Mesenchymal stem cell (in vitro differentiated cells and primary cell): ENCODE results near the gene HLCS.

Experiments
- DNase-seq: peaks from one replicate; pipeline ENCODE4 v3.0.0-alpha.2; 2013
- H2AFZ ChIP-seq: one replicate; pipeline ENCODE4 v1.6.1; 2013; ENCODE audit warnings: low read depth, mild to moderate bottlenecking, control low read depth, inconsistent platforms, low read length, moderate library complexity
- H2AK5ac ChIP-seq: 2 replicates; pipeline ENCODE4 v1.6.1; 2013; ENCODE audit warnings: low read length, moderate library complexity, mild to moderate bottlenecking, inconsistent platforms; ENCODE audit not compliant: severe bottlenecking
- H2BK120ac ChIP-seq: one replicate; pipeline ENCODE4 v1.6.1; 2013; ENCODE audit warnings: low read depth, mild to moderate bottlenecking, inconsistent platforms, low read length, moderate library complexity
- H2BK12ac ChIP-seq, 2 experiments: one replicate each; pipeline ENCODE4 v1.6.1; 2013; ENCODE audit warnings: inconsistent platforms in 2 of 2, low read length in 2 of 2, mild to moderate bottlenecking in 2 of 2, moderate library complexity in 2 of 2, control low read depth in 1 of 2
- H2BK15ac ChIP-seq: one replicate; pipeline ENCODE4 v1.6.1; 2013; ENCODE audit warnings: mild to moderate bottlenecking, low read depth, inconsistent platforms; ENCODE audit not compliant: poor library complexity, severe bottlenecking
- H2BK5ac ChIP-seq: 2 replicates; pipeline ENCODE4 v1.6.1; 2013; ENCODE audit warnings: low read depth, mild to moderate bottlenecking, low read length, control low read depth, inconsistent platforms; ENCODE audit not compliant: poor library complexity, severe bottlenecking
- H3K14ac ChIP-seq, 2 experiments: one replicate each; pipeline ENCODE4 v1.6.1; 2013; ENCODE audit warnings: inconsistent platforms in 2 of 2, low read length in 2 of 2, control low read depth in 1 of 2, mild to moderate bottlenecking in 1 of 2, moderate library complexity in 1 of 2
- H3K18ac ChIP-seq, 2 experiments: one replicate each; pipeline ENCODE4 v1.6.1; 2013; ENCODE audit warnings: inconsistent platforms in 2 of 2, low read length in 2 of 2, control low read depth in 1 of 2, low read depth in 1 of 2, mild to moderate bottlenecking in 1 of 2
- H3K23ac ChIP-seq, 2 experiments: one replicate each; pipeline ENCODE4 v1.6.1; 2013; ENCODE audit warnings: inconsistent platforms in 2 of 2, low read length in 2 of 2, mild to moderate bottlenecking in 2 of 2, moderate library complexity in 2 of 2, control low read depth in 1 of 2
- H3K27ac ChIP-seq: 2 replicates; pipeline ENCODE4 v1.5.1; 2013; ENCODE audit warnings: mild to moderate bottlenecking, moderate library complexity, low read length, control low read depth, inconsistent platforms; ENCODE audit not compliant: poor library complexity, severe bottlenecking
- H3K27me3 ChIP-seq, 2 experiments: 2 replicates each; pipeline versions ENCODE4 v1.6.1 to v1.7.0; 2013; ENCODE audit warnings: low read length in 2 of 2, mild to moderate bottlenecking in 2 of 2, moderate library complexity in 2 of 2, control low read depth in 1 of 2, inconsistent platforms in 1 of 2; ENCODE audit not compliant: control insufficient read depth in 1 of 2, insufficient read depth in 1 of 2
- H3K36me3 ChIP-seq, 2 experiments: 2 replicates each; pipeline versions ENCODE4 v1.6.1 to v1.7.0; 2013; ENCODE audit warnings: low read length in 2 of 2, control low read depth in 1 of 2, inconsistent platforms in 1 of 2, low read depth in 1 of 2, mild to moderate bottlenecking in 1 of 2; ENCODE audit not compliant: insufficient read depth in 2 of 2, control insufficient read depth in 1 of 2
- H3K4ac ChIP-seq, 2 experiments: one replicate each; pipeline ENCODE4 v1.6.1; 2013; ENCODE audit warnings: inconsistent platforms in 2 of 2, low read length in 2 of 2, mild to moderate bottlenecking in 2 of 2, moderate library complexity in 2 of 2, control low read depth in 1 of 2, low read depth in 1 of 2
- H3K4me1 ChIP-seq: 2 replicates; pipeline ENCODE4 v1.6.1; 2013; ENCODE audit warnings: low read depth, low read length, control low read depth; ENCODE audit not compliant: control insufficient read depth, insufficient read depth
- H3K4me2 ChIP-seq: 2 replicates; pipeline ENCODE4 v1.6.1; 2013; ENCODE audit warnings: low read length, mild to moderate bottlenecking, inconsistent platforms; ENCODE audit not compliant: poor library complexity, severe bottlenecking
- H3K4me3 ChIP-seq, 2 experiments: 2 replicates each; pipeline versions ENCODE4 v1.5.1 to v1.7.0; 2013; ENCODE audit warnings: low read length in 2 of 2, mild to moderate bottlenecking in 2 of 2, control low read depth in 1 of 2, low read depth in 1 of 2; ENCODE audit not compliant: insufficient read depth in 1 of 2
- H3K79me1 ChIP-seq: replicated peaks from 2 replicates; pipeline ENCODE4 v1.6.1; 2013; ENCODE audit warnings: mild to moderate bottlenecking, control low read depth, low read length, inconsistent platforms; ENCODE audit not compliant: poor library complexity, severe bottlenecking
- H3K9ac ChIP-seq: 2 replicates; pipeline ENCODE4 v1.7.0; 2013; ENCODE audit warnings: mild to moderate bottlenecking, low read length, moderate library complexity
- H3K9me3 ChIP-seq: 2 replicates; pipeline ENCODE4 v1.7.0; 2013; ENCODE audit warnings: mild to moderate bottlenecking, low read length; ENCODE audit not compliant: control insufficient read depth
- H4K8ac ChIP-seq: one replicate; pipeline ENCODE4 v1.6.1; 2013; ENCODE audit warnings: inconsistent platforms, mild to moderate bottlenecking, low read length, moderate library complexity
- H4K91ac ChIP-seq: one replicate; pipeline ENCODE4 v1.6.1; 2013; ENCODE audit warnings: mild to moderate bottlenecking, low read length, inconsistent platforms
- WGBS: methylation state at CpG from one replicate; pipeline ENCODE4 v1.1.7; 2013; ENCODE audit warnings: mixed read lengths; 5-methylcytosine and 5-hydroxymethylcytosine counted together

Gene HLCS

DNA sequence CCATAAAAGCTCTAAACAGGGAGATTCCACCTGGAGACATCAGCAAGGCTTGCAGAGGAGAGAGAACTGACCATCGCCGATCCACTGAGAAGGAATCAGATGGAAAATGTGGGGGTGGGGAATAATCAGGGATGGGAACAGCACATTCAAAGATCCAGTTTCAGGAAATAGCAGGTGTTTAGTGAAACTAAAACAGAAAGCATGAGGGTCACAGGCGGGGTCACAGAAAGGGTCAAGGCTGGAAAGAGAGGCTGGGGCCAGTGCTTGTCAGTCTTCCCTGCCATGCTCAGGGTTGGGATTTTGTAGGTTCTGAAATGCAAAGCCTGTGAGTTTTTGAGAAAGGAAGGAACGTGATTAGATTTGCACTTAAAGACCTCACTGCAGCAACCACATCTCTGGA is 103.2 kb downstream of the HLCS start:
- no peak overlapping the region for H3K4me2 ChIP-seq
- H3K9me3 ChIP-seq, result no peaks in the 10 kb centered on the region
- peaks cover 3% of the 10 kb centered on the region for H3K79me1 ChIP-seq
- no peak overlapping the region for H2BK15ac ChIP-seq
- no peak overlapping the region for H4K91ac ChIP-seq
- 93% methylated on average over 3 of the region's 4 CpGs for WGBS
- DNase-seq, result no peak
- H3K9ac ChIP-seq, result no peak overlapping the region
- H2AK5ac ChIP-seq, result no peak overlapping the region
- no peak overlapping the region for H3K18ac ChIP-seq
- H2BK5ac ChIP-seq, result no peak overlapping the region
- H2BK120ac ChIP-seq, result no peak overlapping the region
- H3K23ac ChIP-seq, result no peak overlapping the region
- H3K14ac ChIP-seq, result no peak overlapping the region
- H3K4me3 ChIP-seq, result no peak overlapping the region
- H3K4me1 ChIP-seq, result peaks cover 18% of the 10 kb centered on the region
- H3K27ac ChIP-seq, result no peak overlapping the region
- H3K36me3 ChIP-seq, result no peaks in the 10 kb centered on the region
- no peaks in the 10 kb centered on the region for H3K27me3 ChIP-seq
- no peak overlapping the region for H2AFZ ChIP-seq
- H3K4ac ChIP-seq, result no peak overlapping the region
- no peak overlapping the region for H2BK12ac ChIP-seq
- H4K8ac ChIP-seq, result no peak overlapping the region

DNA sequence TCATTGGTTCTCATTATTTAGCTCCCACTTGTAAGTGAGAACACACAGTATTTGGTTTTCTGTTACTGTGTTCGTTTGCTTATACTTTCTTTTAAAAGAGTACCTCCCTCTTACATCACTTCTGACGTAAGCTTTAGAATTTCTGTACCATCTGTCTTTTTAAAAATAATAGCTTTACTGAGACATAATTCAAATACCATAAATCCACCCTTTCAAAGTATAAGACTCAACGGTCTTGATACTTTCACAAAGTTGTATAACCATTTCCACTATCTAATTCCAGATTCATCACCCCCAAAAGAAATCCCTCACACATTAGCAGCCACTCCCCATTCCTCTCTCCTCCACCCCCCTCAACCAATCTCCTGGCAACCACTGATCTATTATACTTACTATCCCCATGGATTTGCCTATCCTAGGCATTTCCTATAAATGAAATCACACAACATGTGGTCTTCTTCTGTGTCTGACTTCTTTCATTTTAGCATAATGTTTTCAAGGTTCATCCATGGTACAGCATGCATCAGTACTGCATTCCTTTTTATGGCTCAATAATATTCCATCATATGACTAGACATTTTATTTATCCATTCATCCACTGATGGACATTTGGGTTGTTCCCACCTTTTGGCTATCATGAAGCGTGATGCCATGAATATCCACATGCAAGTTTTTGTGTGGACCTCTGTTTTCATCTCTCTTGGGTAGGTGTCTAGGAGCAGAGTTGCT is 104.7 kb downstream of the HLCS start:
- Histone ChIP-seq H3K79me1 (peaks cover 7% of the 10 kb centered on the region), H3K14ac (no peak overlapping the region), H3K9ac (no peak overlapping the region), H2BK5ac (peak overlapping the region; percentile 94), H3K23ac (no peak overlapping the region), H3K4ac (no peak overlapping the region), H3K18ac (no peak overlapping the region), H3K36me3 (no peaks in the 10 kb centered on the region), H3K4me3 (no peak overlapping the region), H2BK12ac (peak overlapping the region in 1 of 2 experiments; percentile 83), H4K8ac (no peak overlapping the region), H2AFZ (no peak overlapping the region), H2AK5ac (peak overlapping the region; percentile 97), H4K91ac (no peak overlapping the region), H3K9me3 (no peaks in the 10 kb centered on the region), H2BK120ac (no peak overlapping the region), H3K4me2 (no peak overlapping the region), H3K27me3 (no peaks in the 10 kb centered on the region), H2BK15ac (no peak overlapping the region), H3K4me1 (peaks cover 18% of the 10 kb centered on the region), H3K27ac (peak overlapping the region; percentile 91)
- WGBS, result 81% methylated on average over 4 of the region's 4 CpGs
- no peak for DNase-seq

DNA sequence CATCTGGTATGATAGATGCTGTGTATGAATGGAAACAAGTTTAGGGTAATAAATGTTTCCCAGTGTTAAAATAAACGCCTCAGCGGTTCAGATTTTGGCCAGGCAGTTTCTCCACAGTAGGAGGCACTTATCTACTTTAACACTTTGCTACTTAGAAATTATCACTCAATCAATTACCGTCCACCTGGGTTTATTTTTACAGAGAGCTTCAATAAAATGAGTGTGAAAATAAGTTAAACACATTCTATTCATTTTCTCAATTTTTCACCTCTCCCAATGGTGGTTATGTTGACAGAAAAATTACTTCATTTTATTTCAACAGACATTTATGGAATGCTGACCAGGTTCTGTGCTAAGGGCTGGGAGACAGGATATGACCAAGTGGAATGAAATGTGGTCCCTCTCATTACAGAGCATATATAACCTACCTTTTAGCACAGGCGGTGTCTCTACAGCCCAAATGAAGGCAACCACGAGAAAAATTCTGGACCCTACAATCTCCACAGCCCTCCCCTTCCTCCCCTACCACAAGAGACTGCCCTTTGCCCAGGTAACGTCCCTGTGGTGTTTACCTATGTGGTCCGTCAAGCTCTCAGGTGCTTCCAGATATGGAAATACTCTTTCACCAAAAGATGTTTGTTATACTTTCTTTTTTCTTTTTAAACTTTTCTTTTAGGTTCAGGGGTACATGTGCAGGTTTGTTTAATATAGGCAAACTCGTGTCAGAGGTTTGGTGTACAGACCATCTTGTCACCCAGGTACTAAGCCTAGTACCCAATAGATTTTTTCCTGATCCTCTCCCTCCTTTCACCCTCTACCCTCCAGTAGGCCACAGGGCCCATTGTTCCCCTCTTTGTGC is 105.5 kb downstream of the HLCS start:
- peak overlapping the region in 1 of 2 experiments; percentile 47 for H3K18ac ChIP-seq

More for the DNA sequence above, 105.5 kb downstream of the HLCS start:
- no peak overlapping the region for H3K4me3 ChIP-seq
- H2AK5ac ChIP-seq, result peak overlapping the region; percentile 97
- H4K91ac ChIP-seq, result no peak overlapping the region
- peak overlapping the region; percentile 46 for H2BK15ac ChIP-seq
- no peak overlapping the region for H2AFZ ChIP-seq
- no peak overlapping the region for H3K9ac ChIP-seq
- 34% methylated on average over 6 of the region's 8 CpGs for WGBS
- no peak overlapping the region for H4K8ac ChIP-seq
- no peak overlapping the region for H3K23ac ChIP-seq
- H3K4me2 ChIP-seq, result peak overlapping the region; percentile 14
- H2BK120ac ChIP-seq, result no peak overlapping the region
- no peak overlapping the region for H3K4ac ChIP-seq
- DNase-seq, result peak; percentile 57
- peaks cover 7% of the 10 kb centered on the region for H3K79me1 ChIP-seq
- H3K4me1 ChIP-seq, result peaks cover 18% of the 10 kb centered on the region
- no peaks in the 10 kb centered on the region for H3K27me3 ChIP-seq
- H2BK5ac ChIP-seq, result peak overlapping the region; percentile 94
- H3K36me3 ChIP-seq, result no peaks in the 10 kb centered on the region
- no peak overlapping the region for H3K14ac ChIP-seq
- peak overlapping the region in 1 of 2 experiments; percentile 83 for H2BK12ac ChIP-seq
- no peaks in the 10 kb centered on the region for H3K9me3 ChIP-seq
- peak overlapping the region; percentile 91 for H3K27ac ChIP-seq
